Naive B cell (primary cell): ENCODE results near the gene ELAPOR1. TPM values are rescaled to one million over a fixed set of nuclear protein-coding genes. Genes with fewer than 3 reads are reported as not detected.

Experiments used
- ATAC-seq, 2 donors: fragments of 150-1000 bp; cut with Tn5 transposase; 2 replicates each; pipeline ENCODE4 v1.10.0; 2021; ENCODE audit warnings: low read depth in 2 of 2, mild to moderate bottlenecking in 2 of 2, moderate library complexity in 2 of 2
- DNase-seq: peaks from one replicate; pipeline ENCODE4 v3.0.0; 2022
- H3K27ac Mint-ChIP-seq, 6 donors: one replicate each; pipeline ENCODE4 v1.8.0; 2020 to 2022; ENCODE audit warnings: mild to moderate bottlenecking in 6 of 6, mixed read lengths in 6 of 6, moderate library complexity in 5 of 6, inconsistent platforms in 2 of 6
- H3K27me3 Mint-ChIP-seq, 3 donors: one replicate each; pipeline ENCODE4 v1.8.0; 2021 to 2022; ENCODE audit warnings: mixed read lengths in 3 of 3, mild to moderate bottlenecking in 1 of 3
- H3K36me3 Mint-ChIP-seq, 2 donors: one replicate each; pipeline ENCODE4 v1.8.0; 2020 to 2022; ENCODE audit warnings: mixed read lengths in 2 of 2, inconsistent platforms in 1 of 2, mild to moderate bottlenecking in 1 of 2
- H3K4me1 Mint-ChIP-seq, 3 donors: one replicate each; pipeline ENCODE4 v1.8.0; 2020 to 2022; ENCODE audit warnings: mixed read lengths in 3 of 3, inconsistent platforms in 1 of 3, mild to moderate bottlenecking in 1 of 3, moderate library complexity in 1 of 3
- H3K4me3 Mint-ChIP-seq, 8 donors: one replicate each; pipeline ENCODE4 v1.8.0; 2020 to 2022; ENCODE audit warnings: mild to moderate bottlenecking in 8 of 8, mixed read lengths in 8 of 8, moderate library complexity in 8 of 8, inconsistent platforms in 2 of 8
- H3K9me3 Mint-ChIP-seq, 7 donors: one replicate each; pipeline ENCODE4 v1.8.0; 2020 to 2022; ENCODE audit warnings: mixed read lengths in 7 of 7, mild to moderate bottlenecking in 5 of 7, inconsistent platforms in 2 of 7, moderate library complexity in 1 of 7
- polyA plus RNA-seq, 6 donors: library from polyadenylated mRNA; unstranded; fragments of 300-500 nt; fragmentation: Illumina TruSeq; gene quantifications; one replicate each; pipeline ENCODE4 v1.2.3, GENCODE V29; 2021; ENCODE audit warnings: low read depth in 6 of 6

ELAPOR1 gene
- polyA plus RNA-seq, 6 donors from 2014 or later, result 0.04 to 0.65 (median 0.62) TPM; not detected in 3

DNA sequence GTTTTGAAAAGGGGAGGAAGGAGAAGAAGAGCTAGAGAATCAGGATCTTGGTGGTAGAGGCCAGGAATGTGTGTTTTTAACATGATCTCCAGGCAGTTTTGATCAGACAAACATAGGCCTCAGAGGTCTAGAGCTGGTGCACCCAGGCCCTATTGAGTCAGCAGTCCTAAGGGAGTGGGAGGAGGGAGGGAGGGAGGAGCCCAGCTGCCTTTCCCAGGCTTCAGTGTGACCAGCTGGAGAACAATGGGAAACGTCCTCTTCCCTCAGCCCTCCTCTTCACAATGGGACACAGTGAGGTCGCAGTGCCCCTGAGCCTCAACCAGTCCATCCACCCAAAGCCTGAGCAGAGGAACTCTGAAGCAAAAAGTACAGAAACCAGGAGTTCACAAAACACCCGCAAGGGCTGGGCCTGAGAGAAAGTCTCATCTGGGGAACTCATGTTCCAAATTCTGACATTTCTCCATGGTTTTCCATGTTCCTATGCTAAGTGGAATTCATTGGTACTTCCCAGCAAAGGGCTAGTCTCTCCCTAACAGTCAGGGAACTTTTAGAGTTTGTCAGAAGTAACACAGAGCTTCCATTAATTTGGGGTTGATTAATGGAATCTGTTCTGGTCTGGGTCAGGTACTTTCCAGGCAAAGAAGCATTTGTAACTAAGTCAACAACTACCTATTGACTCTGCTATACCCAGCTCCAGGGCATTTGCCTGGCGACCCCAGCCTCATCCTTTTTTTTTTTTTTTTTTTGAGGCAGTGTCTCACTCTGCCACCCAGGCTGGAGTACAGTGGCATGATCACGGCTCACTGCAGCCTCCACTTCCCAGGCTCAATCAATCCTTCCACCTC is 37.5 kb downstream of the ELAPOR1 start:
- Mint-ChIP-seq H3K27ac (peak overlapping the region in 1 of 6 donors; percentile 21), H3K27me3 (no peaks in the 10 kb centered on the region), H3K4me1 (peaks cover 0 to 7% (median 6%) of the 10 kb centered on the region in 3 donors), H3K9me3 (no peaks in the 10 kb centered on the region), H3K36me3 (no peaks in the 10 kb centered on the region), H3K4me3 (no peak overlapping the region)
- no peak for ATAC-seq
- DNase-seq, result no peak

- Mint-ChIP-seq H3K4me1 (peaks cover 0 to 7% (median 6%) of the 10 kb centered on the region in 3 donors), H3K27ac (peak overlapping the region in 1 of 6 donors; percentile 20), H3K4me3 (no peak overlapping the region), H3K36me3 (no peaks in the 10 kb centered on the region), H3K9me3 (no peaks in the 10 kb centered on the region), H3K27me3 (no peaks in the 10 kb centered on the region)
- ATAC-seq (no peak), DNase-seq (no peak)
Measured at GRCh38 chr1:109152196-109152595, 38.3 kb downstream of the ELAPOR1 start.

DNA sequence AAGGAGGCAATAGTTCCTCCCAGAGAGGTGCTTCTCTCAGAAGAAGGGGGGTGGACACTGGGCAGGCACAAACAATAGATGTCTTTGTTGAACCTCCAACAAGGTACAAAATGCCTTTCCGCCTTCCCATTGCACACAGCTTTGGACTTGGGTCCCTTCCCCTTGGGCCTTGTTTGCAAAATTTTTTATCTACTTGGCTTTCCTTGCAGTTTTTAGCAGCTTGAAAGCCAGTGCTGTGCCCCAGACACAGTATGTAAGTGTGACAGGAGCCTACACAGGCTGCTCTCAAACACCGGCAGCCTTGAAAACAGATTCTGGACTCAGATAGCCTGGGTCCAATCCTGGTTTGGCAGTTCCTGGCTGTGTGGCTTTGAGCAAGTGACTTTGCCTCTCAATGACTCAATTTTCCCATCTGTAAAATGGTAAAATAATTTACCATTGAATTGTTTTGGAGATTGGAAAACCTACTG is 43.0 kb downstream of the ELAPOR1 start:
- no peak for ATAC-seq
- Mint-ChIP-seq H3K4me3 (no peak overlapping the region), H3K36me3 (no peaks in the 10 kb centered on the region), H3K27ac (no peak overlapping the region), H3K27me3 (peaks cover 0 to 6% (median 0%) of the 10 kb centered on the region in 3 donors), H3K9me3 (no peaks in the 10 kb centered on the region), H3K4me1 (peaks cover 2 to 9% (median 6%) of the 10 kb centered on the region in 3 donors)
- no peak for DNase-seq

- Mint-ChIP-seq H3K9me3 (no peaks in the 10 kb centered on the region), H3K4me1 (peaks cover 5 to 10% (median 6%) of the 10 kb centered on the region in 3 donors), H3K27ac (peak overlapping the region in 1 of 6 donors; percentile 64), H3K36me3 (no peaks in the 10 kb centered on the region), H3K27me3 (peaks cover 0 to 17% (median 0%) of the 10 kb centered on the region in 3 donors), H3K4me3 (no peak overlapping the region)
- DNase-seq (no peak), ATAC-seq (no peak)
Measured at GRCh38 chr1:109158433-109158832, 44.5 kb downstream of the ELAPOR1 start.

- ATAC-seq (no peak), DNase-seq (no peak)
- H3K27ac Mint-ChIP-seq, result no peak overlapping the region
- no peak overlapping the region for H3K4me3 Mint-ChIP-seq
- H3K9me3 Mint-ChIP-seq, result no peaks in the 10 kb centered on the region
- H3K36me3 Mint-ChIP-seq, result no peaks in the 10 kb centered on the region
- peaks cover 0 to 17% (median 0%) of the 10 kb centered on the region in 3 donors for H3K27me3 Mint-ChIP-seq
- peaks cover 5 to 10% (median 6%) of the 10 kb centered on the region in 3 donors for H3K4me1 Mint-ChIP-seq
Measured at GRCh38 chr1:109159326-109159725, 45.4 kb downstream of the ELAPOR1 start.

DNA sequence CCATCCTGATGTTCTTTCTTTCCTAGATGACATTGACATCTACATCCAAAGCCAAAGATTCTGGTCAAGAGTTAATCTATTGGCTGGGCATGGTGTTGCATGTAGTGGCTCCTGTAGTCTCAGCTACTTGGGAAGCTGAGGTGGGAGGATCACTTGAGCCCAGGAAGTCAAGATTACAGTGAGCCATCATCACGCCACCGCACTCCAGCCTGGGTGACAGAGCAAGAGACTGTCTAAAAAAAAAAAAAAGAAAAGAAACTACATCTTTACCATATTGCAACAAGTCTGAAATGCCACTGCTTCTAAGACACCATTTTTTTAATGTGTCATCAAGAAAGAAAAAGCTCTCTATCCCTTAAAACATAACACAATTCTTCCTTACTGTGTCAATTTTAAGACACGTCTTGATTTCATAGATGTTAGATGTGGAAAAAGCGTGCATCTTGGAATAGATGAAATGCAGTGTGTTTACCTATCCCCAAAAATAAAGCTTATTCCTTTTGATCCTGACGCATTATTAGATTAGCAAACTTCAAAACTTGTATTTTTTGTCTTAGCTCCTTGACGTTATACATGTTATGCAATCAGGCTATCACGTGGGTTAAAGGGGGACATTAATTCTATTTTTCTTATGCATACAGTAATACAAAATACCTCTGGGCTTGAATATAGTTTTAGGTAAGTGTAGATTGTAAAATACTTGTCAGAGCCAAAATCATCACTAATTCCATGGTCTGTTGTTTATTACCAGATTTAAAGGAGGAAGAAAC is 46.3 kb downstream of the ELAPOR1 start:
- Mint-ChIP-seq H3K27ac (no peak overlapping the region), H3K36me3 (no peaks in the 10 kb centered on the region), H3K27me3 (peaks cover 0 to 17% (median 0%) of the 10 kb centered on the region in 3 donors), H3K4me1 (peaks cover 0 to 5% (median 5%) of the 10 kb centered on the region in 3 donors), H3K4me3 (no peak overlapping the region), H3K9me3 (no peaks in the 10 kb centered on the region)
- DNase-seq, result no peak
- no peak for ATAC-seq

DNA sequence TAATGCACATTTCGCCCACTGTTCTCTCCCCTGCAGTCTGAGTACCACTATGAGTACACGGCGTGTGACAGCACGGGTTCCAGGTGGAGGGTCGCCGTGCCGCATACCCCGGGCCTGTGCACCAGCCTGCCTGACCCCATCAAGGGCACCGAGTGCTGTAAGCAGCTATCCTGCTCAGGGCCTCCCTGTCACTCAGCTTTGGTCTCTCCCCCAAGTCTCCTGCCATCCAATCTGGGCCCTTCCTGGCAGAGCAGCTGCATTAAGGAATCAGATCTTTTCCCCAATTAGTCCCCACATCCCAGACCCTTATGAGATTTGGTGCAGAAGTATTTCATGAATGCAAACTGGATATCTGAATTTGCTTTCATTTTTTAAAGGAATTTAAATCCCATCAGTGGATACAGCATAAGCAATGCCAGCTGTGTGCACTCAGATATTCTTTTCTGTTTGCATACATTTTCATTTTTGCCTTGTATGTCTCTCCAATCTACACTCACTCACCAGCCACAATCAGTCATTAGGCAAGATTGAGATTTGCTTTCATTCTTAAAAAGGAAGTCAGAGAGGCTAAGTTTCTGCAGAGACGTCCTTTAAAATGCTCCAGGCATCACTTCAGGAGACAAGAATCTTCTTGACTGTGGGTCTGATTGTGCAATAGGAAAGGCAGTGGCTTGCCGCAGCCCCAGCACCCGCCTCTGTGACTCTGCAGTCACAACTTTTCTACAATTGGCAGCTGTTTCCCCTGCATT is 48.1 kb downstream of the ELAPOR1 start:
- Mint-ChIP-seq H3K36me3 (no peaks in the 10 kb centered on the region), H3K9me3 (no peaks in the 10 kb centered on the region), H3K27ac (no peak overlapping the region), H3K4me1 (peaks cover 0 to 5% (median 5%) of the 10 kb centered on the region in 3 donors), H3K27me3 (peaks cover 0 to 17% (median 5%) of the 10 kb centered on the region in 3 donors), H3K4me3 (no peak overlapping the region)
- no peak for DNase-seq
- ATAC-seq, result no peak

DNA sequence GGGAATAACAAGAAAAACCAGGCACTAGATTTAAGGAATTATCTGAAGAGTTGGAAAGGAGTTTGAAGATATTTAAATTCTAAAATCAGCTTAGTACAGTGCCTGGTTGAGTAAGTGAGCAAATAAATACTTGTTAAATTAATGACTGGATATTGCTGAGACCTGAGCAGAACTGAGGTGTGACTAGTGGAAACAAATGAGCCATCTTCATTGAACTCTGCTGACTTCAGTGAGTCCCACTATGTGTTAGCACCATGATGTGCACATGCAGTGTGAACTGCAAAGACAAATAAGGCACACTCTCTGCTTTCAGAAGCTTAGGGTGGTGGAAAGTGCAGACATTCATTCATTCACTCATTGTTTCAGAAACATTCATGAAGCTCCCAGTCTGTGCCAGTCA is 48.7 kb downstream of the ELAPOR1 start:
- H3K27me3 Mint-ChIP-seq, result peaks cover under 1 to 18% (median 6%) of the 10 kb centered on the region in 3 donors
- H3K4me3 Mint-ChIP-seq, result no peak overlapping the region
- H3K4me1 Mint-ChIP-seq, result peaks cover 0 to 5% (median 5%) of the 10 kb centered on the region in 3 donors
- H3K9me3 Mint-ChIP-seq, result no peaks in the 10 kb centered on the region
- ATAC-seq (no peak), DNase-seq (no peak)
- H3K36me3 Mint-ChIP-seq, result no peaks in the 10 kb centered on the region
- peak overlapping the region in 1 of 6 donors; percentile 36 for H3K27ac Mint-ChIP-seq

DNA sequence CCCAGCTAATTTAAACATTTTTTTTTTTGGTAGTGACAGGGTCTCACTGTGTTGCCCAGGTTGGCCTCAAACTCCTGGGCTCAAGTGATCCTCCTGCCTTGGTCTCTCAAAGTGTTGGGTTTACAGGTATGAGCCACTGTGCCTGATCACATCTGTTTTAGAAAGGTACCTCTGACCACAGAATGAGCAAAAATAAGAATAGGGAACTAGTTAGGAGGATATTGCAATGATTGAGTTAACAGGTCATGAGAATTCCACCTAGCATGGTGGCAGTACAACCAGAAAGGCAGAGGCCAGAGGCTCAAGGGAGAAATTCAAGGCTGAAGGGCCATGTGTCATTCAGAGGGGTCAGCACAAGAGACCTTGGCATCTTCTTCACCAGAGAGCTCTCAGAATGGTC is 49.6 kb downstream of the ELAPOR1 start:
- H3K27ac Mint-ChIP-seq, result no peak overlapping the region
- ATAC-seq (no peak), DNase-seq (no peak)
- no peaks in the 10 kb centered on the region for H3K9me3 Mint-ChIP-seq
- peaks cover 0 to 9% (median 5%) of the 10 kb centered on the region in 3 donors for H3K4me1 Mint-ChIP-seq
- H3K4me3 Mint-ChIP-seq, result no peak overlapping the region
- H3K36me3 Mint-ChIP-seq, result peaks cover 0 to 7% of the 10 kb centered on the region in 2 donors
- H3K27me3 Mint-ChIP-seq, result peaks cover 6 to 28% (median 9%) of the 10 kb centered on the region in 3 donors

Other genes starting within 250 kb of the ELAPOR1 start
- 1 to 10 TPM; 1.2 to 5.1 (median 3.6) TPM for gene GPSM2, start 237.1 kb upstream of the ELAPOR1 start, polyA plus RNA-seq
- 10 to 100 TPM in 3 of 6 donors, 1 to 10 TPM in 3; 6.9 to 13.8 (median 11.1) TPM for gene CLCC1, start 150.6 kb upstream of the ELAPOR1 start, polyA plus RNA-seq
- 1 to 10 TPM; 3.4 to 8.7 (median 6.5) TPM for gene WDR47, start 72.0 kb upstream of the ELAPOR1 start, polyA plus RNA-seq
- gene TAF13, start 38.1 kb upstream of the ELAPOR1 start, polyA plus RNA-seq, result 1 to 10 TPM in 4 of 6 donors, under 1 TPM in 2; 0.43 to 2.3 (median 1.2) TPM
- 10 to 100 TPM; 20.8 to 44.2 (median 36.0) TPM for gene TMEM167B, start 23.4 kb upstream of the ELAPOR1 start, polyA plus RNA-seq
- 100 to 1,000 TPM in 3 of 6 donors, 10 to 100 TPM in 3; 72.7 to 139 (median 105) TPM for gene SARS1, start 99.8 kb downstream of the ELAPOR1 start, polyA plus RNA-seq
- gene CELSR2, start 135.4 kb downstream of the ELAPOR1 start, polyA plus RNA-seq, result under 1 TPM in 2 of 6 donors, not detected in 4; 0.06 to 0.17 TPM
- gene PSRC1, start 169.0 kb downstream of the ELAPOR1 start, polyA plus RNA-seq, result under 1 TPM in 1 of 6 donors, not detected in 5; 0.45 TPM
- gene MYBPHL, start 192.9 kb downstream of the ELAPOR1 start, polyA plus RNA-seq, result not detected